ENCODE data around the gene LAMA3. TPM values are rescaled to one million over a fixed set of nuclear protein-coding genes. Genes with fewer than 3 reads are reported as not detected.

LAMA3 gene
- polyA plus RNA-seq, 1 experiment, result 0.32 TPM

GRCh38 chr18:23733895-23734294 lies 44.6 kb downstream of the LAMA3 start:
- Histone ChIP-seq H3K27ac (ENCODE audit: low read depth, low read length) (no peak overlapping the region), H3K9me3 (ENCODE audit: control insufficient read depth, insufficient read depth, low read length) (no peaks in the 10 kb centered on the region), H3K27me3 (ENCODE audit: control insufficient read depth, insufficient read depth, low read length) (peaks cover 57% of the 10 kb centered on the region), H3K4me3 (ENCODE audit: low read depth, low read length) (no peak overlapping the region)
- ChIA-PET POLR2A (no interaction called here), CTCF (no interaction called here)
- DNase-seq (ENCODE audit: low read depth, low spot score), result no peak
- no peak for TF ChIP-seq CTCF (IDR thresholded peaks at IDR 0.05; ENCODE audit: low read depth, low read length)

GRCh38 chr18:23735021-23735464 lies 45.8 kb downstream of the LAMA3 start:
- H3K9me3 ChIP-seq (ENCODE audit: control insufficient read depth, insufficient read depth, low read length), result no peaks in the 10 kb centered on the region
- no peak for DNase-seq (ENCODE audit: low read depth, low spot score)
- H3K4me3 ChIP-seq (ENCODE audit: low read depth, low read length), result no peak overlapping the region
- no peak for TF ChIP-seq CTCF (IDR thresholded peaks at IDR 0.05; ENCODE audit: low read depth, low read length)
- no peak overlapping the region for H3K27ac ChIP-seq (ENCODE audit: low read depth, low read length)
- POLR2A ChIA-PET, result interaction anchor here (0.6 kb wide), 1 partner anchor 15 kb away, joined by 5 read pairs; no protein-coding TSS in a partner anchor
- H3K27me3 ChIP-seq (ENCODE audit: control insufficient read depth, insufficient read depth, low read length), result peaks cover 55% of the 10 kb centered on the region
- CTCF ChIA-PET, result no interaction called here

- POLR2A ChIA-PET, result no interaction called here
- CTCF ChIA-PET, result no interaction called here
Observed at GRCh38 chr18:23737578-23737977, 48.3 kb downstream of the LAMA3 start.

GRCh38 chr18:23738151-23738550 lies 48.9 kb downstream of the LAMA3 start:
- Histone ChIP-seq H3K27me3 (ENCODE audit: control insufficient read depth, insufficient read depth, low read length) (peaks cover 52% of the 10 kb centered on the region), H3K27ac (ENCODE audit: low read depth, low read length) (no peak overlapping the region), H3K9me3 (ENCODE audit: control insufficient read depth, insufficient read depth, low read length) (no peaks in the 10 kb centered on the region), H3K4me3 (ENCODE audit: low read depth, low read length) (no peak overlapping the region)
- DNase-seq (ENCODE audit: low read depth, low spot score), result no peak
- TF ChIP-seq CTCF (IDR thresholded peaks at IDR 0.05; ENCODE audit: low read depth, low read length), result no peak
- ChIA-PET CTCF (no interaction called here), POLR2A (no interaction called here)

More at GRCh38 chr18:23737578-23737977, 48.3 kb downstream of the LAMA3 start:
- no peak overlapping the region for H3K4me3 ChIP-seq (ENCODE audit: low read depth, low read length)
- H3K27ac ChIP-seq (ENCODE audit: low read depth, low read length), result no peak overlapping the region
- H3K9me3 ChIP-seq (ENCODE audit: control insufficient read depth, insufficient read depth, low read length), result no peaks in the 10 kb centered on the region
- no peak for DNase-seq (ENCODE audit: low read depth, low spot score)
- no peak for TF ChIP-seq CTCF (IDR thresholded peaks at IDR 0.05; ENCODE audit: low read depth, low read length)
- H3K27me3 ChIP-seq (ENCODE audit: control insufficient read depth, insufficient read depth, low read length), result peaks cover 52% of the 10 kb centered on the region

GRCh38 chr18:23738575-23738974 lies 49.3 kb downstream of the LAMA3 start:
- POLR2A ChIA-PET, result no interaction called here
- peaks cover 48% of the 10 kb centered on the region for H3K27me3 ChIP-seq (ENCODE audit: control insufficient read depth, insufficient read depth, low read length)
- H3K9me3 ChIP-seq (ENCODE audit: control insufficient read depth, insufficient read depth, low read length), result no peaks in the 10 kb centered on the region
- no peak for DNase-seq (ENCODE audit: low read depth, low spot score)
- H3K4me3 ChIP-seq (ENCODE audit: low read depth, low read length), result no peak overlapping the region
- CTCF ChIA-PET, result no interaction called here
- no peak for TF ChIP-seq CTCF (IDR thresholded peaks at IDR 0.05; ENCODE audit: low read depth, low read length)
- H3K27ac ChIP-seq (ENCODE audit: low read depth, low read length), result no peak overlapping the region

Measured in AG04450 (cell line).